GM12801 (cell line): ENCODE data around the gene LRG1.

Experiments used
- CTCF ChIP-seq: IDR thresholded peaks from one replicate; pipeline ENCODE4 v1.5.1; 2011; ENCODE audit warnings: control low read depth; ENCODE audit not compliant: insufficient read length; ENCODE audit errors: extremely low read depth

The LRG1 gene

DNA sequence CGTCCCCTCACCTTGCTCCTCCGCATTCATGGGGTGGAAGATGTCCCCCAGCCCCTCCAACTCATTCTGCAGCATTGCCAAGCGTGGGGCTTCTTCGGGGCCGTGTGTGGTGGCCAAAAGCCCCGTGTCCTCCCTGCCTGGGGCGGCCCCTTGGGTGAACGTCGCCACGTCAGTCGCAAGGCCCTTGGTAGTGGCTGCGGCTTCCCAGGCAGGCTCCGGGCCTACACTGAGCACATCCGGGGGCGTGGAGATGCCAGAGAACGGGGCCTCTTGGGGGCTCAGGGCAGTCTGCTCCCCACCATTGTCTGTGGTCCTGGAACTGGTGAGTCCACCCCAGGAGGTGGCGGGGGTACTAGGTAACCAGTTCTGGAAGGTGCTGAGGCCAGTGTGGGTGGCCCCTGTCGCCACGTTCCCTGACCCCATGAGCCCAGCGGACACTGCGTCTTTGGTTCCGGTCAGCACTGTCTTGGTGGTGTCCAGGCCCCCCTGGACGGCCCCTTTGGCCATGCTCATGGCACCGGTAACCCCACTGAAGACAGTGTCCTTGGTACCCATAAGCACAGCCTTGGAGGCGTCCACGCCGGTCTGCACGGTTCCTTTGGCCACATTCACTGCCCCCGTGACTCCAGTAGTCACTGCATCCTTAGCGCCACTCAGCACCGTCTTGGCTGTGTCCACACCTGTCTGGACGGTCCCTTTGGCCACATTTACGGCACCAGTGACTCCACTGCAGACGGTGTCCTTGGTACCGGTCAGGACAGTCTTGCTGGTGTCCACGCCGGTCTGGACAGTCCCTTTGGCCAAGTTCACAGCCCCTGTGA lies 29.2 kb downstream of the LRG1 start:
- TF ChIP-seq CTCF, result no peak

DNA sequence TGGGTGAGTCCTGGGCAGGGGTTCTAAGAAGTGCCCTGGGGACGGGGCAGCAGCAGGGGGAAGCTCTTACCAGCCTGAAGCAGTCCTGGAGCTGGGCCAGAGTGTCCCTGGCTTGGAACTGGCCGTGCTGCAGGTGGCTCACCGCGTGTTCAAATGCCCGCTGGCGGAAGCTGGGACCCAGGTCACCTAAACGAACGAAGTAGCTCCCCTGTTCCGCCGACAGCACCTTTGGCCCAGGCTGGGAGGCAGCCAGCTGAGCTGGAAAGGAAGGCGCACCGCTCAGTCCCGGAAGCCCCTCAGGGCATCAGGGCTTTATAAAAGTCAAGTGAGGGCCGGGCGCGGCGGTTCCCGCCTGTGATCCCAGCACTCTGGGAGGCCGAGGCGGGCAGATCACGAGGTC lies 31.1 kb downstream of the LRG1 start:
- TF ChIP-seq CTCF, result no peak

- TF ChIP-seq CTCF, result no peak
These were observed 32.0 kb downstream of the LRG1 start for GRCh38 chr19:4507804-4508203.

DNA sequence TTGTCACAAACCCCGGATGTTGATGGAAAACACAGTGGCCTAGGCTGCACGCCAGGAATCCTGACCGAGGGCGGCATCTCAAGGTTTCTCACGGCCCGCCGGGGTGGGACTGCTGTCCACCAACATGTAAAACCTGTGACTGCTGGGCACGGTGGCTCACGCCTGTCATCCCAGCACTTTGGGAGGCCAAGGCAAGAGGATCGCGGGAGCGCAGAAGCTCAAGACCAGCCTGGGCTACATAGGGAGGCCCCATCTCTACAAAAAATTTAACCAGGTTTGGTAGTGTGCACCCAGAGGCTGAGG lies 32.7 kb downstream of the LRG1 start:
- no peak for TF ChIP-seq CTCF

DNA sequence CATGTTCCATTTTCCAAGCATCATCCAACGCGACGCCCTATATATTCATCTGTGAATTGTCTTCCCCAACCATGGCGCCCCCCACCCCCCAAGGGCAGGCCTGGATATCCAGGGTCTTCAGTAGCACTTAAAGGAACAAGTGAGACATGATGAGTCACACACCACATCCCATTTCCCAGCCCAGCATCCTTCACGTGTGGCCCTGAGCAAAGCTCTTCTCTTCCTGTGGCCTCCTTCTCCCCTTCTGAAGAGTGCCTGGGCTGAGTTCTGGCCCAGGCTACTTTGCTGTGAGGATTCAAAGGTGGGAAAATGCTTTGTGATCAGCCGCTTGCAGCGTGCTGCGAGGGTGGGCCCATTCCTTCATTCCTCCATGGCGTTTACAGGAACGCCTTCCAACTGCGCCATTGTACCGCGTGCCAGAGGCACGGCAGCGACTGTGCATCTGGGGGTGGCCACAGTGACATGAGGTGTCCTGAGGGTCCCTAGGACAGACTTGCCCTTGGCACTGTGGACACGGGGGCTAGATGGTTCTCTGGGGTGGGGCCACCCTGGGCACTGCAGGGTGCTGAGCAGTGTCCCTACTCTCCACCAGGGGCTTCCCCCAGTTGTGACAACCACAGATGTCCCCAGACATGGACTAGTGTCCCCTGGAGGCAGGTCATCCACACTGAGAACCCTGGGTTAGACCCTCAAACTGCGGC lies 33.2 kb downstream of the LRG1 start:
- no peak for TF ChIP-seq CTCF

DNA sequence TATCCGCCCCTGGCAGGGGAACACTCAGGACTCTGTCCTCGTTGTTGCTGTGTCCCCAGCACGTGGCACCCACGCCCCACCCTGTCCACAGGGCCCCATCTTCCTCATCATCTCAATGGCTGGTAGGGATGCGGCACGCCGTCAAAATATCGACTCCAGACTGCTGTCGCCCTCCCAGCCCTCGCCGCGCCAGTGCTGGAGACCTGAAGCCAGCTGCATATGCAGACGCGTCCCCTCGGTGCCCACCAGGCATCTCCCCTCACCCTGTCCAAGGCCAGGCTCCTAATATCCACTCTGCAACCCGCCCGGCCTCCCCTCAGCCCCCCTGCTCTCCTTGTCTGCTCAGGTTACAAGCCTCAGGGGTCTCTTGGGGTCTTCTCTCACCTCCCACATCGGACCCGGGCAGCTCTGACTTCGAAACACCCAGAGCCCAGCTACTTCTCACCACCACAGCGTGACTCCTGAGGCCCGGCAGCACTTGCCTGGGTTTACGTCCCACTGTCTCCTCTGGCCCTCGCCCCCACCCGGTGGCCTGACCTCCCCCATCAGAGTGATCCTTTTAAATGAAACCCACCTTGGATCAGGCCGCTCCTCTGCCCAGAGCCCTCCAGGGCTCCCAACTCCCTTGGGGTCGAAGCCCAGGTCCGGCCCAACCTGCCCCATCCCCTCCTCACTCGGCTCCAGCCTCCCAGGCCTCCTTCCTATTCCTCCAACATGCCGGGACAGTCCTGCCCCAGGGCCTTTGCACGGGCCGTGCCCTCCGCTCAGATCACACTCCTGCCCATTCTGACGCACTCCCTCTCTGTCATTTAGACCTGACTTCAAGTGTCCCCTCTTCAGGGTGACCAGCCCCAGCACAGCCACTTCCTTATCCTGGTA lies 34.0 kb downstream of the LRG1 start:
- TF ChIP-seq CTCF, result no peak

GRCh38 chr19:4504891-4505569 lies 34.8 kb downstream of the LRG1 start:
- no peak for TF ChIP-seq CTCF
